HuH-7 (cell line): ENCODE data around the gene LCN10.

ENCODE experiments used
- DNase-seq: peaks from one replicate; pipeline ENCODE4 v3.0.0; 2011; ENCODE audit warnings: low spot score

Gene LCN10

GRCh38 chr9:136754626-136755301, 12.0 kb upstream of the LCN10 start:
- DNase-seq = no peak

GRCh38 chr9:136754059-136754572, 11.4 kb upstream of the LCN10 start:
- DNase-seq = no peak

DNA sequence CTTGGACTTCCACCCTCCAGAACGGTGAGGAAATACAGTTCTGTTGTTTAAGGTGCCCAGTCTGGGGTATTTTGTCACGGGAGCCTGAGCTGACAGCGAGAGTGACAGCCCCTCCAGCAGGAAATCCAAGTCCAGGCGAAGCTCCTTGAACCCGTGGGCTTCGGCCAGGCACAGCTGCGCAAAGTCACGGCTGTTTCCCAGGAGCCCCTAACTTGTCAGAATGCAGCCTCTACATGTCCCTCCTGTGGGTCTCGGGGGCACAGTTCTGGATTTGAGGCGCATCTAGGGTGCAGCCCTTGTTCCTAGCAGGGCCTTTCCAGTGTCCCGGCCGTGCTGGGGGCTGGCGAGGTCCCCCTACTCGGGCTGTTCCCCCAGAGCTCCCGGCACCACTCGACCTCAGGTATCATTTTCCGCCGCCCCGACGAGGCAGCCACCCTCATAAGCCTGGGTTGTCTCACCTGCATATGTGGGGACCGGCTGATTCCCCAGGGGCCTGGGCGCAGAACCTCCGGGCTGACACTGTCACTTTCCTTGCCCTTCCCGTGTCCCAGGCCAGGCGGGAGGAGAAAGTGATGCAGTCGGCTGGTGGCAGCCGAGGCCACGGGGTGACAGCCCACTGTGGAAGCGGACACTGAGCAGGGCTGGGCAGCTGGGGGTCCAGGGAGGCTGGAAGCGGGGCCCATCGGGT, 10.8 kb upstream of the LCN10 start:
- no peak for DNase-seq

DNA sequence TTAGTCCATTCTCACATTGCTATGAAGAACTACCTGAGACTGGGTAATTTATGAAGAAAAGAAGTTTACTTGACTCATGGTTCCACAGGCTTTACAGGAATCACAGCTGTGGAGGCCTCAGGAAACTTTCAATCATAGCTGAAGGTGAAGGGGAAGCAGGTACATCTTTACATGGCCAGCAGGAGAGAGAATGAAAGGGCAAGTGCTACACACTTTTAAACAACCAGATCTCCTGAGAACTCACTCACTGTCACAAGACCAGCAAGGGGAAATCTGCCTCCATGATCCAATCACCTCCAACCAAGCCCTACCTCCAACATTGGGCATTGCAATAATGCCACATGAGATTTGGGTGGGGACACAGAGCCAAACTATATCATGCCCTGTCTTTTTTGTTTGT, 9.1 kb upstream of the LCN10 start:
- no peak for DNase-seq

DNA sequence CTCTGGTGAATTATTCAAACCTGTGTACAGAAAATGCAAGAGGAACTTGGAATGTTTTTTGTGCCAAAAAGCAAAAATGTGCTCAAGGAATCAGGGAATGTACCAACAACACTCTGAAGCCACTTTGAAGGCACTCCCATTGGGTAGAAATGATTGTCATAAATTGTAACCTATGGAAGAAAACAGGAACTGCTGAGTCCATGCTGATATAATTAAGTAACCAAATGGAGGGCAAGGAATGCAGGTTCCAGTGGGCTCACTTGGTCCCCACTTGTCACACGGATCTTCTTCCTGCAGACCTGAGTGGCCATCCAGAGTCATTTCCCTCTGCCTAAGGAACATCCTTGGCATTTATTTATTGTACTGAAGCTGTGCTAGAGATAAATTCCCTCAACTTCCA, 8.5 kb upstream of the LCN10 start:
- no peak for DNase-seq

- no peak for DNase-seq
Observed at GRCh38 chr9:136750526-136750925, 7.8 kb upstream of the LCN10 start.

DNA sequence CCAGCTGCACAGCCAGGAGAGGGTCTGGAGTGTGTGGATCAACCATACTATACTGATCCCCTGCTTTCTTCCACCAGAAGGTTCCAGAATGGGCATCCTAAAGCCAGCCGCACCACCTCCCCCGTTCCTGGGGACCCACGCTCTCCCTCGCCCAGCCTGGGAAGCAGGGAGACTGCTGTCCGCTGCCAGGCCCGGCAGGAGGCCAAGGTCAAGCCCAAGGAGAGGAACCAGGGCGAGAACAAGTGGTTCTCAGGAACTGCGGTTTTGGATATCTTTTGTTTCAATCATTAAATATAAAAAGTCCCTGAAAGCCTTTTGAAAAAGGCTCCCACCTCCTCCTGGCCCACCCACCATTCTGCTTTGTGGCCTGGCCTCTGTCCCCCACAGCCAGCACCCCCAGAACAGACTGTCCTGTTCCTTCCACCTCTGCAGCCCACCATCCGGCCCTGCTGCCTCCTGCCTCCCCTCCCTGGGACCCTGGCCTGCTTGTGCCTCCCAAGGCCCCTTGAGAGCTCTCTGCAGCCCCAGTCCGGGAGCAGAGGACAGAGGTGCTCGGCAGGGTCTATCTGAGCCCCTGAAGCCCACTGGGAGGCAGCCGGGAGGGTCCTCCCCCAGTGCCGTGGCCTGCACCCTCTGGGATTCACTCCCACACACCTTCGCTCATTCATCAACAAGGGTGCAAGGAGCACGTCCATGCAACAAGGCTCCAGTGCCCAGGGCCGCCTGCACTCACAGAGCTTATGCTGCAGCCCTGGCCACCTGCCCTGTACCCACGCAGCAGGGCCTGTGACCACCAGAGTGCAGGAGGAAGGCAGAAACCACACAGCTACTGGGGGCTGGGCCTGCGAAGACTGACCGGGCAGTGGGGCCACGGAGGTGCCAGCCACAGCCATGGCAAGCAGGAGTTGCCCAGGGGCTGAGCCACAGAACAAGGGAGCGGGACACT, 6.2 kb upstream of the LCN10 start:
- DNase-seq = no peak

DNA sequence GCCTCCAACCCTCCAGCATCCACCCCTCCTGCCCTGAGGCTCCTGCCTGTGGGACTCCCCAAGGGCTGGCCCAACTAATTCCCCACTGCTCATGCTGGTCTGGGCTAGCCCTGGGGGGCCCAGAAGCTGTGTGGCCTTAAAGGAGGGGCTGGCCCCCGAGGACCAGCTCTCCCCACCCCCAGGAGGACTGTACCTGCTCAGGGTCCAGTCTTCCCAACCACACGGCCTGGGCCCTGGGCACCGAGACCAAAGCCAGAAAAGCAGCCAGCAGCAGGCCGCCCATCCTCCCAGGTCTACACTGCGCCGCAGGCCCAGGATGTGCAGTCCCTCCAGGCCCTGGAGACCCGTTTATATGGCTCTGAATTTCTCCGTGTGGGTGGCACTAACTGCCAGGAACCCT, 5.5 kb upstream of the LCN10 start, which contains the start of gene LCN6:
TSS of gene LCN6 (minus strand) at position 325 of the 400 bp plus-strand sequence. CDS start at position 283, 42 bp downstream.
- no peak for DNase-seq

DNA sequence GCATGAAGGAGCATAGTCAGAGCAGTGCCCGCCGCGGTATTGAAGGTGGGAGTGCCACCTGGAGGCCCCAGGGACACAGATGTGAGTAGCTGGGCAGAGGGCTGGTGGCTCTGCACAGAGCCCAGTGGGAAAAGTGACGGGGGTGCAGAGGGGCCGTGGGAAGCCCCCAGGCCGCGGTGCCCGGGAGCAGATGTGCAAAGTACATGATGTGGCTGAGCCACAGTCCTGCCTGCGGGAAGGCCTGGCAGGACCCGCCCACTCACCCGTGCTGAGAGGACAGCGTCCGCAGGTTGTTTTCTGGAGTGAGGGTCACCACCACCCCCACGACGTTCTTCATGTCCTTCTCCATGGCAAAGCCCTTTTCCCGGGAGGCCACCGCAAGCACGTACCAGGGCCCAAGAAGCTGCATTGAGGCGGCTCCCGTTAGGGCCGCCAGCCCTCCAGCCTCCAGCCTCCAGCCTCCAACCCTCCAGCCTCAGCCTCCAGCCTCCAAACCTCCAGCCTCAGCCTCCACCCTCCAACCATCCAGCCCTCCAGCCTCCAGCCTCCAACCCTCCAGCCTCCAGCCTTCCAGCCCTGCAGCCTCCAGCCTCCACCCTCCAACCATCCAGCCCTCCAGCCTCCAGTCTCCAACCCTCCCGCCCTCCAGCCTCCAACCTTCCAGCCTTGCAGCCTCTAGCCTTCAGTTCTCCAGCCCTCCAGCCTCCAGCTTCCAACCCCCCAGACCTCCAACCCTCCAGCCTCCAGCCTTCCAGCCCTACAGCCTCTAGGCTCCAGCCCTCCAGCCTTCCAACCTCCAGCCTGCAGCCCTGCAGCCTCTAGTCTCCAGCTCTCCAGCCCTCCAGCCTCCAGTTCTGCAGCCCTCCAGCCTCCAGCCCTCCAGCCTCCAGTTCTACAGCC, 4.7 kb upstream of the LCN10 start:
- DNase-seq = no peak

GRCh38 chr9:136746621-136747020, 3.9 kb upstream of the LCN10 start:
- no peak for DNase-seq

- no peak for DNase-seq
Observed at GRCh38 chr9:136746155-136746490, 3.4 kb upstream of the LCN10 start.

GRCh38 chr9:136745389-136746154, 2.8 kb upstream of the LCN10 start:
- DNase-seq = no peak

DNA sequence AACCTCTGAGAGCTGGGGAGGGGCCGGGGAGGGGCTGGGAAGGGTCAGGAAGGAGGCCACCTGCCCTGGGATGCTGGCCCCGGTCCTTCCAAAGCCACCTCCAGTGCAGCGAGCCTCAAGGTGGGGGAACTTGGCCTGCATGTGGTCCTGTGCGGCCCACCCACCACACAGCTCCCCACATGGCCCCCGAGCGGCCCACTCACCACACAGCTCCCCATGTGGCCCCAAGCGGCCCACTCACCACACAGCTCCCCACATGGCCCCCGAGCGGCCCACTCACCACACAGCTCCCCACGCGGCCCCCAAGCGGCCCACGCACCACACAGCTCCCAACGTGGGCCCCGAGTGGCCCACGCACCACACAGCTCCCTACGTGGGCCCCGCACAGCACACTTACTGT, 2.0 kb upstream of the LCN10 start:
- DNase-seq = no peak

- no peak for DNase-seq
Observed at GRCh38 chr9:136743639-136744211, 985 bp upstream of the LCN10 start.

DNA sequence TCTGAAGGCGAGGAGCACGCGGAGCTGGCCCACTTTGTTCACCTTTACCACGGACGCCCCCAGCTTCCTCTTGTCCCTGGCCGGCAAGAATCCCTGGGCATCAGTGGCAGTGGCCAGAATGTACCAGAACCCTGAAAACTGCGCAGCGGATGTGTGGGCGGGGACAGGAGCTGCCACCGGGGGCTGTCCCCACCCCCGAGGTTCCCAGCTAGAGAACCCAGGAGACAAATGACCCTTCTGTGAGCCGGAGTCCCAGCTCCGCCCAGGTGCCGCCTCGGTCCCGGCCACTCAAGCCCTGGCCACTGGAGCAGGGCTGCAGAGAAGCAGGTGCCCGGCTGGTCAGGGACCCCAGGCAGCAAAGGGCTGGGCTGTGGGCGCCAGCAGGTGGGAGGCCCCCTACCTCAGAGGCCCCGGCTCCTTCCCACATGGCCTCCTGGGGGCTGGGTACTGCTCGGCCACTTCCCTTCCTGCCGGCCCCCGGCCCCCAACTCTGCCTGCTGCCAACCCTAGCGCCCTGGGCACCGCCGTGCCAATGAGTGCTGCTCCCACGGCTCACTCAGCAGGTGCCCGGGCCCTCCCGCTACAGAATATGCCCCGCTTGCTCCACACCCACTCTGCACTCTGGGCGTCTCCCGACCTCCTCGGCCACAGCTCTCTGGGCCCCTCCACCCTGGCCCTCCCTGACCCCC, 713 bp downstream of the LCN10 start:
- no peak for DNase-seq

GRCh38 chr9:136740971-136741882, 1.5 kb downstream of the LCN10 start:
- no peak for DNase-seq

DNA sequence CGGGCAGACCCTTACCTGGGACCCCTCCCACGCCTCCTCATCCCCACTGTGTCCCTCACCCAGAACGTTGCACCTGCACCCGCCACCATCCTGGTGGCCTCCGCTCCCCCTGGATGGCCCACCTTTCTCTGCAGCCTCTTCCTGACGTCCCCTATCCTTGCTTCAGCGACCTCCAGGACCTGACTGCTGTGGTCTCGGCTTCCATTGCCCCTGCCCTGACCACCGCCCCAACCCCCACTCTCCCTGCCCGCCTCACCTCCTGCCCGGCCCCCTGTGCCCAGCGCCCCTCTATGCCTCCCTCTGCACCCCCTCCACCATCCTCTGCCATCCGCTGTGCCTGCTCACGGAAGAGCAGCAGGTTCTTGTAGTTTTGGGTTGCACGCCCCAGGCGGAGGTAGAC, 2.2 kb downstream of the LCN10 start:
- DNase-seq = no peak

DNA sequence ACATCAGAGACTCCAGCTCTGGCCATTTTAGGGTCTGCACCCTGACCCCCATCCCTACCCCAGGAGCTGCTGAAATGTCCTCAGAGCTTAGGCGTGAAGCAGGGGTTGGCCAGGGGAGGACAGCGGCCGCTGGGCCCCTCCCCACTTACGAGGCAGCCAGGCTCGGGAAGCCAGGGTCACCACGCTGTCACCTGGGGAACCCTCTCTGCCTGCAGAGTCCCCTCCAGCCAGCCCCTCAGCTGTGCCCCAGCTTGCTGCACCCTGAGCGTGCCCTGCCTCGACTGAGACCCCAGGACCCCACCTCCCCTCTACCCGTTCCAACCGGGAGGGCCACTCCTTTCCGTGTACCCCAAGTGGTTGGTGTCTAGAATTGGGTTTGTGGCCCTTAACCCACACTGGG, 2.7 kb downstream of the LCN10 start:
- DNase-seq = no peak

DNA sequence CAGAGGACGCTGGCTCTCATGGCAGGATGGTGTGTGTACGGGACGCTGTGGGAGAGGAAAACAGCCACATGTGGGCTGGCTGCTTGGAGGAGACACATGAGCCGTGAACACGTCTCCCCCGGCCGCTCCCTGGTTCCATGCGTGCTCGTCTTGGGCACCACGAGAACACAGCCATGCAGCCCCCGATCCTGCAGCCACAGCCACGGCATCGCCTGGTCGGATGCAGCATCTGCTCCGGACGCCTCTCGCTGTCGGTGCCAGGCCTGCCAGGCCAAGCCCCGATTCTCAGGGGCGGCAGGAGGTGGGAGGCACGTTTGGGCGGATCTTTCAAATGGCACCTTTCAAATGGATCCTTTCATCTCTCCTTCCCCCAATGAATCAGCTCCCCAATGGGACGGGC, 3.2 kb downstream of the LCN10 start:
- DNase-seq = no peak
